T-helper 17 cell (primary cell): Measurements from ENCODE around the gene CHMP4A. TPM values are rescaled to one million over a fixed set of nuclear protein-coding genes. Genes with fewer than 3 reads are reported as not detected.
"Not testable (repeated sequence)": the region's sequence is repeated elsewhere in the genome, so short reads cannot be mapped to it uniquely, and the experiment has no call there.

ENCODE experiments used
- ATAC-seq: fragments of 150-1000 bp; cut with Tn5 transposase; 2 replicates; pipeline ENCODE4 v1.10.0; 2021; ENCODE audit warnings: mild to moderate bottlenecking, moderate library complexity
- DNase-seq, 3 donors: peaks; one replicate each; pipeline versions ENCODE4 v3.0.0 to v3.0.0-alpha.2; 2020 to 2021
- H3K9me3 ChIP-seq: one replicate; pipeline ENCODE4 v1.7.0; 2013; ENCODE audit warnings: low read length, mild to moderate bottlenecking; ENCODE audit not compliant: control insufficient read depth, poor library complexity, severe bottlenecking
- H3K27ac Mint-ChIP-seq: one replicate; pipeline ENCODE4 v1.8.0; 2022; ENCODE audit warnings: mild to moderate bottlenecking, moderate library complexity, mixed read lengths
- H3K27me3 Mint-ChIP-seq: one replicate; pipeline ENCODE4 v1.8.0; 2022; ENCODE audit warnings: mixed read lengths
- H3K36me3 Mint-ChIP-seq: one replicate; pipeline ENCODE4 v1.8.0; 2022; ENCODE audit warnings: low read depth, mixed read lengths
- H3K4me1 Mint-ChIP-seq: one replicate; pipeline ENCODE4 v1.8.0; 2022; ENCODE audit warnings: mild to moderate bottlenecking, mixed read lengths
- H3K4me3 Mint-ChIP-seq: one replicate; pipeline ENCODE4 v1.8.0; 2022; ENCODE audit warnings: mild to moderate bottlenecking, moderate library complexity, mixed read lengths
- total RNA-seq, 4 donors: library from RNA in 2 of 4; stranded (reverse) in 2 of 4; gene quantifications; one replicate each; pipeline ENCODE4 v1.2.3 and lab custom pipeline; 2022 to 2026

The CHMP4A gene
- total RNA-seq, 2 donors from 2014 or later: 69.9 to 77.2 TPM

- Mint-ChIP-seq H3K36me3 (peaks cover 19% of the 10 kb centered on the region), H3K27me3 (no peaks in the 10 kb centered on the region), H3K4me3 (no peak overlapping the region), H3K27ac (peak overlapping the region; percentile 81), H3K4me1 (peaks cover 30% of the 10 kb centered on the region)
- no peaks in the 10 kb centered on the region for H3K9me3 ChIP-seq
- ATAC-seq (no peak), DNase-seq (no peak)
Observed at GRCh38 chr14:24206260-24207103, 6.8 kb downstream of the CHMP4A start.

GRCh38 chr14:24204163-24205146 is 8.8 kb downstream of the CHMP4A start:
- Mint-ChIP-seq H3K36me3 (peaks cover 14% of the 10 kb centered on the region), H3K4me3 (no peak overlapping the region), H3K27ac (peak overlapping the region; percentile 85), H3K27me3 (no peaks in the 10 kb centered on the region), H3K4me1 (peaks cover 27% of the 10 kb centered on the region)
- no peaks in the 10 kb centered on the region for H3K9me3 ChIP-seq
- ATAC-seq (no peak), DNase-seq (no peak)

GRCh38 chr14:24203249-24203886 is 9.9 kb downstream of the CHMP4A start:
- not testable (repeated sequence) for H3K27ac Mint-ChIP-seq, ATAC-seq, H3K27me3 Mint-ChIP-seq, DNase-seq, H3K9me3 ChIP-seq
- peaks cover 14% of the 10 kb centered on the region for H3K36me3 Mint-ChIP-seq
- peak overlapping the region; percentile 37 for H3K4me3 Mint-ChIP-seq
- peaks cover 37% of the 10 kb centered on the region for H3K4me1 Mint-ChIP-seq

GRCh38 chr14:24202538-24202937 is 10.8 kb downstream of the CHMP4A start:
- H3K27me3 Mint-ChIP-seq, ATAC-seq, H3K4me3 Mint-ChIP-seq, H3K9me3 ChIP-seq, DNase-seq, H3K27ac Mint-ChIP-seq: not testable (repeated sequence)
- H3K36me3 Mint-ChIP-seq: peaks cover 14% of the 10 kb centered on the region
- H3K4me1 Mint-ChIP-seq: peaks cover 31% of the 10 kb centered on the region

GRCh38 chr14:24198814-24199524 is 14.3 kb downstream of the CHMP4A start:
- no peaks in the 10 kb centered on the region for H3K27me3 Mint-ChIP-seq
- H3K9me3 ChIP-seq: no peaks in the 10 kb centered on the region
- ATAC-seq (no peak), DNase-seq (no peak)
- H3K27ac Mint-ChIP-seq: peak overlapping the region; percentile 85
- H3K4me3 Mint-ChIP-seq: no peak overlapping the region
- H3K36me3 Mint-ChIP-seq: peaks cover 5% of the 10 kb centered on the region
- peaks cover 32% of the 10 kb centered on the region for H3K4me1 Mint-ChIP-seq

- Mint-ChIP-seq H3K4me1 (peaks cover 38% of the 10 kb centered on the region), H3K4me3 (peak overlapping the region; percentile 95), H3K27ac (peak overlapping the region; percentile 97), H3K27me3 (no peaks in the 10 kb centered on the region), H3K36me3 (peaks cover 4% of the 10 kb centered on the region)
- no peak for ATAC-seq
- no peaks in the 10 kb centered on the region for H3K9me3 ChIP-seq
- DNase-seq: no peak
Observed at GRCh38 chr14:24197056-24197450, 16.2 kb downstream of the CHMP4A start.

DNA sequence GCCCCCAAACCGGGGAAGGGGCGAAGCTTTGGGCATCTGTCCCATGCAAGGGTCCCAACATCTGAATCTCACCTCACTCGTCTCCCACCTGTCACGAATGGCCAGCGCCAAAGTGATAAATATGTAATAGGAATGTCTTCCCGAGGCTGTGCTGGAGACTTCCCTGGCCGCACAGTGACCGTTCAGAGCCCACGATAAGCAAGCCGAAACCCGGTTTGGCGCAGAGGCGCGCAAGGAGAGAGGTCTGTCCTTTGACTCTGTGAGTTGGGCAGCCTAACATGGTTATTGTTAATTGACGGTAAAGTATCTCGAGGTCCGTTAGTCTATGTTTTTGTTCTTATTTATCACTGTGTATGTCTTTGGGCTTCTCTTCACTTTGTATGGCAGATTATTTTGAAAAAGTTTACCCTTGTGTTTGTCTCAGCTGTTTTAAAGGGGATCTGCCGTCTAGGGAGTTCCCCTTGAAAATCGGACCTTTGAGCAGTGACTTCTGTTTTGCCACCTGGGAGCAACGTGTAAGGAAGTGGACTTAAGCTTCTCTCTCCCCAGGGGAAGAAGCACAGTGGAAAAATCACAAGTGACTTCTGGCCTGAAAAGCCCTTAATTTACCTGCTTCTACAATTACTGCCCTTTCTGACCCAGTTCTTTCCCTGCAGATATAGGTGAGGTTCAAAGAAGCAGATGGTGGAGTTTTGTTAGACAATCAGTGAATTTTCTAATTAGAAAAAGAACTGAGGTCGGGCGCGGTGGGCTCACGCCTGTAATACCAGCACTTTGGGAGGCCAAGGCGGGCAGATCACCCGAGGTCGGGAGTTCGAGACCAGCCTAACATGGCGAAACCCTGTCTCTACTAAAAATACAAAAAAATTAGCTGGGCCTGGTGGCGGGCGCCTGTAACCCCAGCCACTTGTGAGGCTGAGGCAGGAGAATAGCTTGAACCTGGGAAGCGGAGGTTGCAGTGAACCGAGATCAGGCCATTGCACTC is 16.9 kb downstream of the CHMP4A start:
- H3K9me3 ChIP-seq: no peaks in the 10 kb centered on the region
- ATAC-seq (no peak), DNase-seq (no peak)
- peak overlapping the region; percentile 97 for H3K27ac Mint-ChIP-seq
- peaks cover 3% of the 10 kb centered on the region for H3K36me3 Mint-ChIP-seq
- H3K4me3 Mint-ChIP-seq: peak overlapping the region; percentile 95
- H3K4me1 Mint-ChIP-seq: peaks cover 37% of the 10 kb centered on the region
- H3K27me3 Mint-ChIP-seq: no peaks in the 10 kb centered on the region

GRCh38 chr14:24195186-24196070 is 17.9 kb downstream of the CHMP4A start, which contains the start of gene TM9SF1:
Gene TM9SF1 (minus strand): TSS chr14:24195441. CDS start chr14:24195019, 422 bp downstream.
- no peaks in the 10 kb centered on the region for H3K27me3 Mint-ChIP-seq
- DNase-seq: peak; percentile 79 to 84 (median 82)
- peak; percentile 90 for ATAC-seq
- peak within 1 kb of the TSS; percentile 97 for H3K27ac Mint-ChIP-seq
- H3K4me3 Mint-ChIP-seq: peak within 1 kb of the TSS; percentile 95
- peaks cover 36% of the 10 kb centered on the region for H3K4me1 Mint-ChIP-seq
- no peaks in the 10 kb centered on the region for H3K9me3 ChIP-seq
- peaks cover 3% of the 10 kb centered on the region for H3K36me3 Mint-ChIP-seq

DNA sequence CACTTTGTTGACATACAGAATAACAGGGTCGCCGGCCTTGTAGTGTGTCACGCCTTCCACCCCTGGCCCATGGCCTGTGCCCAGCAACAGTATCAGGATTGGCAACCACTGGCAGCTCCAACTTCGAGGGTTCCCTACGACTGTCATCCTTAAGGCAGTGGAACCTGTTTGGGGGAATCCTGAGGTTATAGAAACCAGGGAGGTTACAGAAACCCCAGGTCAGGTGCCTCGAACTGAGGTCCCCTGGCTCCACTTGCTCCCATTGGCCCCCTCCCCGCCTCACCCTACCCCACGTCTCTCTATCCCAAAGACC is 18.5 kb downstream of the CHMP4A start:
- no peak for ATAC-seq
- no peaks in the 10 kb centered on the region for H3K9me3 ChIP-seq
- Mint-ChIP-seq H3K27ac (peak overlapping the region; percentile 97), H3K4me1 (peaks cover 36% of the 10 kb centered on the region), H3K4me3 (peak overlapping the region; percentile 95), H3K36me3 (peaks cover 3% of the 10 kb centered on the region), H3K27me3 (no peaks in the 10 kb centered on the region)
- no peak for DNase-seq

GRCh38 chr14:24194186-24194872 is 19.0 kb downstream of the CHMP4A start:
- Mint-ChIP-seq H3K36me3 (peaks cover 3% of the 10 kb centered on the region), H3K27ac (peak overlapping the region; percentile 97), H3K4me3 (peak overlapping the region; percentile 95), H3K4me1 (peaks cover 37% of the 10 kb centered on the region), H3K27me3 (no peaks in the 10 kb centered on the region)
- ATAC-seq (no peak), DNase-seq (no peak)
- H3K9me3 ChIP-seq: no peaks in the 10 kb centered on the region
